Amygdala (tissue), 56 donors: ENCODE measurements around the gene VDR.

Source experiments
- DNase-seq, 56 donors: peaks; one replicate each; lab custom pipeline; 2025; lab: John Stamatoyannopoulos, UW

VDR gene

GRCh38 chr12:47875746-47876439 lies 28.9 kb downstream of the VDR start:
- DNase-seq: no peak

- no peak for DNase-seq
These were observed 30.5 kb downstream of the VDR start for GRCh38 chr12:47874316-47874715.

- no peak for DNase-seq
These were observed 34.5 kb downstream of the VDR start for GRCh38 chr12:47870175-47870781.

- DNase-seq: peak in 2 of 56 donors; percentile 2 to 4
These were observed 36.2 kb downstream of the VDR start for GRCh38 chr12:47868552-47869031.

- DNase-seq: no peak
These were observed 36.8 kb downstream of the VDR start for GRCh38 chr12:47868041-47868440.

DNA sequence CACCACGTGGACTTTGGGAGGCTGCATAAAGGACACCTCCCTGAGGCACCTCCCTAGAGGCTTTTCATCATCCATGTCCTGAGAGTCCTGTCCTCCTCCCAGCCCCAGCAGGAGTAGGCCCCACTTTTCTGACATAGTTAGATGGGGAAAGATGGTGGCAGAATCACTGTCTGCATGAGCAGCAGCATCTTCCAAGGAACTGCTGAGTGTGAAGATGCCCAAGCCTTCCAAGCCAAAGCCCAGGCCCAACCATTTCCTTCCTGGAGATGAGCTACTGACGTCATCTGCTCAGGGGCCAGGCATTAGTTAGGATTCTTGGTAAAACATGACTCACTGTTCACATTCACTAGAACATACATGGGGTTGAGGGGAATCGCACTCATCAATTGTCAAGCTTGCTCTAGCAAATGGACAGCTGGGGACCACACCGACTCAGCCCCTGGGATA lies 37.3 kb downstream of the VDR start:
- DNase-seq: no peak

GRCh38 chr12:47864646-47865235 lies 40.1 kb downstream of the VDR start:
- no peak for DNase-seq

GRCh38 chr12:47863985-47864384 lies 40.8 kb downstream of the VDR start:
- DNase-seq: no peak

GRCh38 chr12:47863467-47863866 lies 41.3 kb downstream of the VDR start:
- DNase-seq: no peak

- DNase-seq: no peak
These were observed 41.9 kb downstream of the VDR start for GRCh38 chr12:47862881-47863280.

- DNase-seq: no peak
These were observed 42.5 kb downstream of the VDR start for GRCh38 chr12:47862167-47862750.

DNA sequence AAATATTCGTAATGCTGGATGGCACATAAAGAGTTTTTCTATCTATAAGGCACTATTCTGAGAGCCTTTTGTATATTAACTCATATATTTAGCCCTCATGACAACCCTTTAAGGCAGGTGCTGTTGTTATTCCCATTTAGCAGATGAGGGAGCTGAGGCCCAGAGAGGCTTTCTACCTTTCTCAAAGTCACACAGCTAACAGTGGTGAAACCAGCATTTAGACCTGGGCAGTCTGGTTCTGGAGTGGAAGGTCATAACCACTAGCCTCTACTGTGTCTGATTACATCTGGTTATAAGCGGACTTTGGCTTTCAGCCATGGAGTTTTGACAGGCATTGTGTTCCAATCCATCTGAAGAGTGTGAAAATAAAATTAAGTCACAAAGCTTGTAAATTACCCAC lies 43.9 kb downstream of the VDR start:
- DNase-seq: no peak

DNA sequence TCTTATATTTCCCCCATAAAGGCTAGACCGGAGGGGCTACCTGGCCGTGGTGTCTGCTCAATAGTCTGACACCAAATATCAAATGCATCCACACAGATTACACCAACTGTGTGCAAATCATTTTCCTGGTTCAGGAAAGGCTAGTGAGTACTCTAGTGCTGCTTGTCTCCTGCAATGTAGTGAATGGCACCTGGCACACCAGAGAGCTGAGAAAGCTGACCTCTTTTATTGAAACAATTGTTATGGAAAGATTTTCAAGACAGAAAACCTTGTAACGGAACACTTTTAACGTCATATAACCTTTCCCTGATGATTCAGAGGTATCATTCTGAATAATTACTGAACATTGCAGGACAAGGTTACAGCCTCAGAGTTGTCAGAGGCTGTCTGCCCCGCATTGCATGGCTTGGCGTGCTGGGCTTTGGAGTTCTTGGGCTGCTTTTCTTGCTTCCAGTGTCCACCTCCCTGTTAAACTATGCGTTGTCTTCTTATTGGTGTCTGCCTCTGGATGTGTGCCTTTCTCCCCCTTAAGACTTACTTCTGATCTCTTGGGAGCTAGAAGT lies 44.4 kb downstream of the VDR start:
- DNase-seq: no peak

- DNase-seq: no peak
These were observed 46.1 kb downstream of the VDR start for GRCh38 chr12:47858511-47859266.

- no peak for DNase-seq
These were observed 47.8 kb downstream of the VDR start for GRCh38 chr12:47856721-47857575.

- DNase-seq: no peak
These were observed 48.7 kb downstream of the VDR start for GRCh38 chr12:47856094-47856493.

GRCh38 chr12:47855502-47855901 lies 49.3 kb downstream of the VDR start:
- DNase-seq: no peak

DNA sequence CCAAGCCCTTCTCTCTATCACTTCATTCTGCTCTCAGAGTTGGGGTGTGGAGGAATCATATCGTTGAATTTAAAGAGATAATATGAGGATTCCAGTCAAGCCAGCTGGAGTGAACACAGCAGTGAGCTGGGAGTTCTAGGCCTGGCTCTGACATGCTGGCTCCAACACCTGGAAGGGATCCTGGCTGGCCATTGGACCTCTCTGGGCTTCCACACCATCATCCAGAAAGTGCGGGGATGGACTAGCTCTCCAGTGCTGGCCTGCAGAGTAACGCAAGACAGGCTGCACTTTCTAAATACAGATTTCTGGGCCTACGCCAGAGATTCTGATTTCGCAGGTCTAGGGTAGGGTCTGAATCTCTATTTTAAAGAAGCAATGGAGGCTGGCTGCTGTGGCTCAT lies 50.3 kb downstream of the VDR start:
- DNase-seq: no peak

DNA sequence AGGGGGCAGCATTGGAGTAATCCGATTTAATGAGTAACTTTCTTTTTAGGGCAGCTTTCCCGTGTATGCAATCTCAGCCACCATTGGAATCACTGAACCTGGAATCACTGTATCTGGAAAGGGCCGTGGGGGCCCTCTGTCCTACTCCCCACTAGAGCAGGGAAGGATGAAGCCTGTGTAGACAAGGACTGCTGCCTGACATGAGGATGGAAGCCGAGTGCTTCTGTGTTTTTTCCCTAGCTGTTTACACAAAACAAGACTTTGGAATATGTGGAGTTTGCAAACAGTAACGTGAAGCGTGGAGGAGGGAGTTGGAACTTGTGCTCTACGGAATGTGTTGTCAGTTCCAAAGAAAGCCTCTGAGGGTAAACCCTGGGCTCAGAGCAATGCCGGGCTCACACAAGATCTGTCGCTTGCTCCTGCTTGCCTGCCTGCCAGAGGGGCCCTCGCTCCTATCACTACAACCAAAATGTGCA lies 52.7 kb downstream of the VDR start:
- DNase-seq: no peak
